IMR-90 (cell line): Measurements from ENCODE around the gene AMIGO1. TPM values are rescaled to one million over a fixed set of nuclear protein-coding genes. Genes with fewer than 3 reads are reported as not detected.

Experiments
- ATAC-seq: fragments of 200-7000 bp; cut with Tn5 transposase; 2 replicates; pipeline ENCODE4 v1.9.1; 2020; ENCODE audit warnings: low read depth, mild to moderate bottlenecking, moderate library complexity
- BruUV-seq: library from RNA; stranded (reverse); fragments of 400-500 nt; replicated peaks from 2 replicates; lab custom pipeline; 2021; lab: Mats Ljungman, UMichigan
- CTCF ChIA-PET: fragments of 300-600 bp; formaldehyde crosslinking; extraction: SDS; loops from one replicate; lab custom pipeline; 2021; ENCODE audit warnings: antibody characterized with exemption; lab: Yijun Ruan, JAX
- POLR2A ChIA-PET: fragments of 300-600 bp; sonication (Branson Sonifier 250); formaldehyde crosslinking; loops from one replicate; lab custom pipeline; 2022; ENCODE audit warnings: antibody characterized with exemption; ENCODE audit not compliant: unreplicated experiment; lab: Charles Lee
- DNase-seq: peaks from one replicate; pipeline ENCODE4 v3.0.0; 2013
- H2AFZ ChIP-seq: replicated peaks from 2 replicates; pipeline ENCODE3; 2013; ENCODE audit warnings: low read length, mild to moderate bottlenecking; ENCODE audit not compliant: poor library complexity
- H2AK5ac ChIP-seq: 2 replicates; pipeline ENCODE4 v1.6.1; 2013; ENCODE audit warnings: low read depth, low read length, inconsistent platforms
- H2AK9ac ChIP-seq: replicated peaks from 2 replicates; pipeline ENCODE3; 2013; ENCODE audit warnings: mild to moderate bottlenecking, low read depth, low read length, moderate library complexity; ENCODE audit not compliant: poor library complexity
- H2BK120ac ChIP-seq: 2 replicates; pipeline ENCODE4 v1.6.1; 2013; ENCODE audit warnings: low read depth, low read length, inconsistent platforms
- H2BK15ac ChIP-seq: 3 replicates; pipeline ENCODE4 v1.6.1; 2013; ENCODE audit warnings: low read depth, low read length, inconsistent platforms
- H2BK20ac ChIP-seq: 2 replicates; pipeline ENCODE4 v1.6.1; 2013; ENCODE audit warnings: low read depth, mild to moderate bottlenecking, inconsistent platforms, low read length, moderate library complexity
- H2BK5ac ChIP-seq: 2 replicates; pipeline ENCODE4 v1.6.1; 2013; ENCODE audit warnings: mild to moderate bottlenecking, low read depth, low read length, inconsistent platforms; ENCODE audit not compliant: poor library complexity, severe bottlenecking
- H3K14ac ChIP-seq: replicated peaks from 2 replicates; pipeline ENCODE4 v1.6.1; 2013; ENCODE audit warnings: low read depth, low read length, inconsistent platforms
- H3K18ac ChIP-seq: 2 replicates; pipeline ENCODE4 v1.6.1; 2013; ENCODE audit warnings: low read depth, low read length, control low read depth
- H3K23ac ChIP-seq: 2 replicates; pipeline ENCODE4 v1.6.1; 2013; ENCODE audit warnings: low read depth, low read length, inconsistent platforms
- H3K27ac ChIP-seq: 2 replicates; pipeline ENCODE4 v1.5.1; 2013; ENCODE audit warnings: mild to moderate bottlenecking, control low read depth, low read length; ENCODE audit not compliant: insufficient read depth
- H3K27me3 ChIP-seq: 2 replicates; pipeline ENCODE4 v1.6.1; 2013; ENCODE audit warnings: low read length; ENCODE audit not compliant: control insufficient read depth, insufficient read depth
- H3K36me3 ChIP-seq: 2 replicates; pipeline ENCODE4 v1.6.1; 2013; ENCODE audit warnings: low read length, mixed read lengths; ENCODE audit not compliant: control insufficient read depth, insufficient read depth
- H3K4ac ChIP-seq: 2 replicates; pipeline ENCODE4 v1.6.1; 2013; ENCODE audit warnings: low read depth, low read length, inconsistent platforms
- H3K4me1 ChIP-seq: 2 replicates; pipeline ENCODE4 v1.6.1; 2013; ENCODE audit warnings: low read length, mixed read lengths; ENCODE audit not compliant: control insufficient read depth, insufficient read depth
- H3K4me2 ChIP-seq: 2 replicates; pipeline ENCODE4 v1.6.1; 2013; ENCODE audit warnings: low read depth, mild to moderate bottlenecking, control low read depth, low read length, moderate library complexity
- H3K4me3 ChIP-seq: 2 replicates; pipeline ENCODE4 v1.5.1; 2013; ENCODE audit warnings: low read depth, mild to moderate bottlenecking, control low read depth, low read length, moderate library complexity; ENCODE audit not compliant: insufficient read depth
- H3K56ac ChIP-seq: 2 replicates; pipeline ENCODE4 v1.6.1; 2013; ENCODE audit warnings: low read length, inconsistent platforms; ENCODE audit not compliant: insufficient read depth; ENCODE audit errors: extremely low read depth
- H3K79me1 ChIP-seq, 2 experiments: 2 replicates each; pipeline ENCODE4 v1.6.1; 2013; ENCODE audit warnings: low read length in 2 of 2, inconsistent platforms in 1 of 2, low read depth in 1 of 2
- H3K9ac ChIP-seq: 2 replicates; pipeline ENCODE4 v1.6.1; 2013; ENCODE audit warnings: low read depth, low read length, control low read depth
- H3K9me1 ChIP-seq: 2 replicates; pipeline ENCODE4 v1.6.1; 2013; ENCODE audit warnings: low read length, inconsistent platforms; ENCODE audit not compliant: insufficient read depth
- H3K9me3 ChIP-seq: 2 replicates; pipeline ENCODE4 v1.6.1; 2013; ENCODE audit warnings: low read length; ENCODE audit not compliant: control insufficient read depth, insufficient read depth
- H4K20me1 ChIP-seq: 2 replicates; pipeline ENCODE4 v1.6.1; 2013; ENCODE audit warnings: low read length, inconsistent platforms; ENCODE audit not compliant: insufficient read depth
- H4K5ac ChIP-seq: 2 replicates; pipeline ENCODE4 v1.6.1; 2013; ENCODE audit warnings: mild to moderate bottlenecking, low read depth, low read length, control low read depth
- H4K8ac ChIP-seq, 2 experiments: 2 replicates each; pipeline ENCODE4 v1.6.1; 2013; ENCODE audit warnings: low read depth in 2 of 2, low read length in 2 of 2, control low read depth in 1 of 2, inconsistent platforms in 1 of 2
- H4K91ac ChIP-seq: 2 replicates; pipeline ENCODE4 v1.6.1; 2013; ENCODE audit warnings: low read depth, low read length, inconsistent platforms; ENCODE audit not compliant: insufficient read depth
- CEBPB ChIP-seq: IDR thresholded peaks from 2 replicates; pipeline ENCODE4 v1.6.1; 2012; ENCODE audit warnings: low read depth, low read length, improper control_type of control experiment
- CHD1 ChIP-seq: IDR thresholded peaks from 2 replicates; pipeline ENCODE4 v1.6.1; 2012; ENCODE audit warnings: low read depth, low read length, improper control_type of control experiment
- ELK1 ChIP-seq: fragments of 150-350 bp; IDR thresholded peaks from 2 replicates; pipeline ENCODE4 v1.6.1; 2016; ENCODE audit warnings: low read depth, mild to moderate bottlenecking, low read length, moderate library complexity, borderline replicate concordance
- MAFK ChIP-seq: IDR thresholded peaks from 2 replicates; pipeline ENCODE4 v1.6.1; 2012; ENCODE audit warnings: low read depth, low read length, improper control_type of control experiment
- MAZ ChIP-seq: IDR thresholded peaks from 2 replicates; pipeline ENCODE4 v1.6.1; 2012; ENCODE audit warnings: low read depth, mild to moderate bottlenecking, low read length, improper control_type of control experiment, moderate library complexity, borderline replicate concordance
- MXI1 ChIP-seq: IDR thresholded peaks from 2 replicates; pipeline ENCODE4 v1.6.1; 2012; ENCODE audit warnings: low read depth, mild to moderate bottlenecking, low read length, moderate library complexity, borderline replicate concordance
- POLR2A ChIP-seq: IDR thresholded peaks from 2 replicates; pipeline ENCODE4 v1.6.1; 2012; ENCODE audit warnings: mild to moderate bottlenecking, low read depth, low read length
- RAD21 ChIP-seq: IDR thresholded peaks from 2 replicates; pipeline ENCODE4 v1.6.1; 2012; ENCODE audit warnings: low read length, improper control_type of control experiment
- RCOR1 ChIP-seq: IDR thresholded peaks from 2 replicates; pipeline ENCODE4 v1.6.1; 2012; ENCODE audit warnings: mild to moderate bottlenecking, low read length, improper control_type of control experiment; ENCODE audit not compliant: insufficient replicate concordance
- SMC3 ChIP-seq: fragments of 150-350 bp; IDR thresholded peaks from 2 replicates; pipeline ENCODE4 v1.6.1; 2016; ENCODE audit warnings: low read depth, mild to moderate bottlenecking, antibody characterized with exemption, low read length, moderate library complexity
- USF2 ChIP-seq: fragments of 150-350 bp; IDR thresholded peaks from 2 replicates; pipeline ENCODE4 v1.6.1; 2017; ENCODE audit warnings: mild to moderate bottlenecking, antibody characterized with exemption, low read length, low read depth
- WGBS, 2 experiments: methylation state at CpG; one replicate each; pipeline versions ENCODE4 v1.1.5 to v1.1.7; 2013; ENCODE audit warnings: missing lambda C conversion rate in 2 of 2; ENCODE audit not compliant: insufficient read length in 1 of 2; ENCODE audit errors: extremely low coverage in 2 of 2; 5-methylcytosine and 5-hydroxymethylcytosine counted together
- dilution Hi-C: fragments of 300-500 bp; cut with HindIII; formaldehyde crosslinking; loops from one replicate; pipeline ENCODE4 v1.14.3; 2018; ENCODE audit warnings: low sequenced_read_pairs; ENCODE audit not compliant: unreplicated experiment
- in situ Hi-C: fragments of 300-500 bp; cut with MboI; formaldehyde crosslinking; loops from 3 replicates; pipeline ENCODE4 v1.14.3; 2019; ENCODE audit warnings: low sequenced_read_pairs, inconsistent platforms, mixed read lengths
- intact Hi-C: fragments of 100-400 bp; cut with micrococcal nuclease; formaldehyde crosslinking; loops from 2 replicates; pipeline ENCODE4 v1.10.0; 2022
- polyA plus RNA-seq, 3 experiments: library from polyadenylated mRNA; depleted of rRNA; stranded (reverse); fragments of >200 nt; gene quantifications; 2 replicates each; pipeline ENCODE4 v1.2.3, GENCODE V29; 2012; ENCODE audit warnings: low replicate concordance in 1 of 3
- total RNA-seq: library from RNA; depleted of rRNA; stranded (reverse); fragments of >200 nt; gene quantifications from 2 replicates; pipeline ENCODE4 v1.2.3, GENCODE V29; 2012

Gene AMIGO1
- total and polyA plus RNA-seq, 2 of the 4 experiments (the other 2 are of a cell fraction), result 1.5 to 1.6 TPM

GRCh38 chr1:109475261-109475660 lies 34.3 kb downstream of the AMIGO1 start:
- intact Hi-C loops, result no loop called here
- ChIA-PET CTCF (no interaction called here), POLR2A (no interaction called here)

More at GRCh38 chr1:109475261-109475660, 34.3 kb downstream of the AMIGO1 start:
- H3K4me3 ChIP-seq, result no peak overlapping the region
- no peak overlapping the region for H2BK20ac ChIP-seq
- in situ Hi-C loops (no loop called here), dilution Hi-C loops (no loop called here)
- H3K79me1 ChIP-seq, result no peaks in the 10 kb centered on the region
- H2BK5ac ChIP-seq, result no peak overlapping the region
- H2AFZ ChIP-seq, result no peak overlapping the region
- no TSS peak for BruUV-seq
- H3K27me3 ChIP-seq, result peaks cover 48% of the 10 kb centered on the region
- no peak overlapping the region for H4K8ac ChIP-seq
- no peak overlapping the region for H4K5ac ChIP-seq
- no peak overlapping the region for H3K56ac ChIP-seq
- H2BK120ac ChIP-seq, result no peak overlapping the region
- ATAC-seq (no peak), DNase-seq (no peak)
- H3K4me1 ChIP-seq, result no peaks in the 10 kb centered on the region
- H3K9me1 ChIP-seq, result no peaks in the 10 kb centered on the region
- H3K14ac ChIP-seq, result no peak overlapping the region
- no peaks in the 10 kb centered on the region for H3K9me3 ChIP-seq
- H3K18ac ChIP-seq, result no peak overlapping the region
- H2AK5ac ChIP-seq, result no peak overlapping the region
- no peak overlapping the region for H3K9ac ChIP-seq
- H3K4ac ChIP-seq, result no peak overlapping the region
- no peaks in the 10 kb centered on the region for H3K36me3 ChIP-seq
- 79% methylated on average over 8 of the region's 9 CpGs; no CpG with 5 or more reads in 1 of the 2 experiments for WGBS, 2 experiments
- H3K23ac ChIP-seq, result no peak overlapping the region
- H4K91ac ChIP-seq, result no peak overlapping the region
- TF ChIP-seq CHD1, result no peak
- no peak for TF ChIP-seq SMC3
- no peak for TF ChIP-seq POLR2A
- no peak for TF ChIP-seq MAZ
- TF ChIP-seq CEBPB, result no peak
- no peak for TF ChIP-seq RAD21
- TF ChIP-seq MXI1, result no peak
- no peak for TF ChIP-seq RCOR1
- no peak for TF ChIP-seq MAFK
- no peak for TF ChIP-seq ELK1
- TF ChIP-seq USF2, result no peak
- no peak overlapping the region for H2BK15ac ChIP-seq
- H3K4me2 ChIP-seq, result no peak overlapping the region
- H4K20me1 ChIP-seq, result no peaks in the 10 kb centered on the region
- H3K27ac ChIP-seq, result no peak overlapping the region
- no peak overlapping the region for H2AK9ac ChIP-seq
